ENCODE results near the gene RAB33A.
"Not testable (repeated sequence)": the region's sequence is repeated elsewhere in the genome, so short reads cannot be mapped to it uniquely, and the experiment has no call there.

Gene RAB33A

DNA sequence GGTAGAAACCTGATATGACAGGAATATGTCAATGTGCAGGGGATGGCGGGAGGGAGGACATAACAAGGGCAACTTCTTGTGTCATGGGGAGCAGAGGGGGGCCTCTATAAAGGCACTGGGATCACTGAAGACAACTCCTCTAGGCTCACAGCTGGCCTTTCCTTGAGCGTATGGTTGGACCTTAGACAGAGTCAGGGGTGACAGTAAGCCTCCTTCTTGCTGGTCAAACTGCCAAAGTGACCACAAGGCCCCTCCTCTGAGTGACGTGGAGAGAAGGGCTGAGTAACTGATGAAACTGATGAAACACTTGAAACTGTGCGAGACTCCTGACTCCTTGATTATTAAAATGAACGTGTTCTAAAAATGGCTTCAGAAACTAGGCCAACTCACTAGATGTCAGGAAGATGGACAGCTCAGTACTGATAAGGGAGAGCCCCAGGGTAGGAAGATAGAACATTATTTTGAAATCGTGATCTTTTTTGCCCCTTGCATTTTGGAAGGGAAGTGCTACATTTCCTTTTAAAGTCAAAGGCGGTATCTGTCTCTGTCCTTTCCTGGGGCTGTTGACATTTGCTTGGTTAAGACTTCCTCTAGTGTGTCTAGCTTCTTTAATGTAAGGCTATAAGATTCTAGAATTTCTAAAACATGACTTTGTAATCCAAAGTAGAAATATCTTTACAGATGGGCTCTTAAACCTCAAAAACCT lies 1.6 kb downstream of the RAB33A start:
- DNase-seq: peak; percentile 42

- no peak for DNase-seq
These were observed 2.4 kb downstream of the RAB33A start for GRCh38 chrX:130174045-130174704.

- no peak for DNase-seq
These were observed 3.2 kb downstream of the RAB33A start for GRCh38 chrX:130174937-130175336.

- DNase-seq: no peak
These were observed 4.6 kb downstream of the RAB33A start for GRCh38 chrX:130176354-130176776.

DNA sequence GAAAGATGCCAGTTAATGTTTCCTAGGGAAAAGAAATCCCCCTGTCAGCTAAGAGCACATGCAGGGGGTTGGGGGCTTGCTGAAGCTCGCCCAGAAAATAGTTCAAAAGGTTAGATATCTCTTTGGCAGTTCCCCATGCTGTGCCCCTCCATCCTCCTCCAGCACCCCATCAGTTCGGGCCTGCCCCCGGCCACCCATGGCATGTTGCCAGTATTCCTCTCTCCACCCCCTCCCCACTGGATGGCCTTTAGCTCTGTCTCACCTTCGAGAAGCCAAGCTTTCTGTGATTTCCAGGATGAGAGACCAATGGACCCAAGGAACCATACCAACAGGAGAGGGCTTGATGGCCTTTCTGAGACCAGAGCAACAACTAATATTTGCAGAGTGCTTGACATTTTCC lies 5.2 kb downstream of the RAB33A start:
- no peak for DNase-seq

DNA sequence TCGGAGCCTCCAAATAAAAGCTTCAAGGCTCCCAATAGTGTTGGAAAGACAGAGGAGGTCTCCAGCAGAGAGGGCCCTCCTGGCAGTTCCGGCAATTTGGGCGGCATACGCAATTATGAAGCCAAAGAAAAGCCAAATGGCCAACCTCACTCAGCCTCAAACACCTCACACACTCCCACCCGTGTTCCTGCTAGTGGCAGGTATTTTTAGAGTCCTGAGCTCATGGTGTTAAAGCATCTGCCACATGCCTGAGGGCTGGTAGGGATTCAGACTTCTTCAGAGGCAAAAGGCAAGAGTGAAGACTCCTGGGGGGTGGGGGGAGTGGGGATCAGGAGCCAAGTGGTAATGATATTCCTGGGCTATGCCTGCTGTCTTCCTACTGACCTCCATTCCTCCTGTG lies 7.4 kb downstream of the RAB33A start:
- DNase-seq: no peak

GRCh38 chrX:130179579-130180215 lies 7.9 kb downstream of the RAB33A start:
- no peak for DNase-seq

DNA sequence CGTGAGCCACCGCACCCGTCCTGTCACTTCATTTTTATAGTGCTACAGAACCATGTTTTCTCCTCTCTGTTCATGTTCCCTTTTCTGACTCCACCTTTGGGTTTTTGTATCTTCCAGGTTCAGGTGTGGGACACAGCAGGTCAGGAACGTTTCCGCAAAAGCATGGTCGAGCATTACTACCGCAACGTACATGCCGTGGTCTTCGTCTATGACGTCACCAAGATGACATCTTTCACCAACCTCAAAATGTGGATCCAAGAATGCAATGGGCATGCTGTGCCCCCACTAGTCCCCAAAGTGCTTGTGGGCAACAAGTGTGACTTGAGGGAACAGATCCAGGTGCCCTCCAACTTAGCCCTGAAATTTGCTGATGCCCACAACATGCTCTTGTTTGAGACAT lies 12.4 kb downstream of the RAB33A start:
- DNase-seq: no peak

- no peak for DNase-seq
These were observed 13.1 kb downstream of the RAB33A start for GRCh38 chrX:130184857-130185256.

GRCh38 chrX:130186651-130187050 lies 14.9 kb downstream of the RAB33A start:
- DNase-seq: no peak

- no peak for DNase-seq
These were observed 19.0 kb downstream of the RAB33A start for GRCh38 chrX:130190801-130191200.

GRCh38 chrX:130196466-130196865 lies 24.7 kb downstream of the RAB33A start:
- DNase-seq: no peak

DNA sequence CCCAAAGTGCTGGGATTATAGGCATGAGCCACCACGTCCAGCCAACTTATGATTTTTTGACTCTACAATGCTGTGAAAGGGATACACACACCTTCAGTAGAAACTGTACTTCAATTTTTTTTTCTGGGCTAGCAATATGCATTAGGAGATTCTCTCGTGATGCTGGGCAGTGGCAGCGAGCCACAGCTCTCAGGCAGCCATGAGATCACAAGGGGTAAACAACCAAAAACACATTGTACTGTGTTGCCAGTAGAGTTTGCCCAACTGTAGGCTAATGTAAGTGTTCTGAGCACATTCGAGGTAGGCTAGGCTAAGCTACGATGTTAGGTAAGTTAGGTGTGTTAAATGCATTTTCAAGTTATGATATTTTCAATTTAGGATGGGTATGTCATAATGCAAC lies 25.7 kb downstream of the RAB33A start:
- DNase-seq: no peak

DNA sequence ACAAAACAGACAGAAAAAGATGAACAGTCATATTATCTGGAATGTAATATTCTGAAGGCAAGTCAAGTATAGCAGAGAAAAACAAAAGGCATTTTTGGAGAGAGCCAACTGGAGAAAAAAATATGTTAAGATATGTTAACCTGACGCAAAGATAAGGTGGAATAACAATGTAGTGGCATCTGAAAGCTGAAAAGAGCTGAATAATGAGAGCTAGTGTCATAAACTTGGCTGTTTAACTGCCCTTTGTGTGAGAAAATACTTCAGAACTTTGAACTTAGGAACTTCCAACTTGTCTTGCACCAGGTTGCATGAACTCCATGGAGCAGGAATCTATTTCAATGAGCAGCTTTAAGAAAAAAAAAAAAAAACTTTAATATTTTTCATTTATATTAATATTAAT lies 32.9 kb downstream of the RAB33A start:
- DNase-seq: no peak

GRCh38 chrX:130211415-130212186 lies 39.8 kb downstream of the RAB33A start:
- no peak for DNase-seq

DNA sequence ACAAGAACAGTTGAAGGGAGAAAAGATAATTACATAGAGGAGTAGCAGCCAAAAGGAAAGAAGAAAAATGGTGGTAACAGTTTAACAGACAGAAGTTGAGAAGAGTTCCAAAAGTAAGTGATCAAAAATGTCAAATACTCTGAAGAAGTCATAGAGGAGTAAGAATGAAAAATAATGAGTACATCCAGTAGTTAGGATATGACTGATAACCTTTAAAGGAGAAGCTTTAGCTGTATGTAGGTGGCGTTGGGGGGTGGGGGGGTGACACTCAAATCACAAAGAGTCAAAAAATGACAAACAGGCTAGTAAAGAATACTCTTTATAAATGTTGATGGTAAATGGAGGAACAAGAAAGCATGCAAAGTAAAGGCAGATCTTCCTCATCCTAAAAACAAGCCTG lies 40.6 kb downstream of the RAB33A start:
- no peak for DNase-seq

GRCh38 chrX:130213376-130213775 lies 41.6 kb downstream of the RAB33A start:
- DNase-seq: no peak

GRCh38 chrX:130216320-130216719 lies 44.6 kb downstream of the RAB33A start:
- DNase-seq: no peak

DNA sequence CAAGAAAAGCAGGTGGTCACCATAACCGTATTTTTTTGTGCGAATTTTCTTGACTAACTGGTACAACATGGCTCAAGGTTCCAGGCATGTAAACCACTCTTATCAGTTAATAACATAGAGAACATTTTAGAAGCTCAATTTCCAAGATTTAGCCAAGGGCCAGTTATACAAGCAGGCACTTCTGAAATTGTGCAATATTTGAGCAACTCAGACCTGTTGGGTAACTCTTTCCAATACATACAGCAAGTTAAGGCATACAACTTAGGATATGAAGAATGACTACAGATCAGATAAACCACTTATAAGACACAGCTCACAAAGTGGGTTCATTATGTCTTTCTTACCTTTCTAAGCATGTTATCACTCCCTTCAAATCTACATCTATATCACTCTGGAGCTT lies 53.0 kb downstream of the RAB33A start:
- DNase-seq: no peak

GRCh38 chrX:130228871-130229270 lies 57.1 kb downstream of the RAB33A start:
- DNase-seq: no peak

DNA sequence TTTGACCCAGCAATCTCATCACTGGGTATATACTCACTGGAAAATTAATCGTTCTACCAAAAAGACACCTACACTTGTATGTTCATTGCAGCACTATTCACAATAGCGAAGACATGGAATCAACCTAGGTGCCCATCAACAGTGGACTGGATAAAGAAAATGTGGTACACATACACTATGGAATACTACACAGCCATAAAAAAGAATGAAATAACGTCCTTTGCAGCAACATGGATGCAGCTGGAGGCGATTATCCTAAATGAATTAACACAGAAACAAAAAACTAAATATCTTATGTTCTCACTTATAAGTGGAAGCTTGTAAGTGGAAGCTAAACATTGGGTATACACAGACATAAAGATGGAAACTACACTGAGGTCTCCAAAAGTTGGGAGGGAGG lies 59.4 kb downstream of the RAB33A start:
- DNase-seq: not testable (repeated sequence)

Measured in CD4-positive, alpha-beta T cell treated with Interferon gamma for 1 hour (primary cell).